AG09319 (cell line): ENCODE results near the gene BPIFB3.
"Not testable (repeated sequence)": the region's sequence is repeated elsewhere in the genome, so short reads cannot be mapped to it uniquely, and the experiment has no call there.

Experiments used
- DNase-seq: peaks from one replicate; pipeline ENCODE4 v3.0.0-alpha.2; 2010; ENCODE audit warnings: low read depth; ENCODE audit errors: extremely low read depth
- CTCF ChIP-seq: IDR thresholded peaks from 2 replicates; pipeline ENCODE4 v1.5.1; 2011; ENCODE audit warnings: low read depth, mild to moderate bottlenecking, inconsistent platforms, low read length, moderate library complexity

The BPIFB3 gene

GRCh38 chr20:33034901-33035492 lies 18.7 kb upstream of the BPIFB3 start:
- TF ChIP-seq CTCF = no peak
- no peak for DNase-seq

GRCh38 chr20:33037456-33037855 lies 16.2 kb upstream of the BPIFB3 start:
- TF ChIP-seq CTCF = no peak
- no peak for DNase-seq

DNA sequence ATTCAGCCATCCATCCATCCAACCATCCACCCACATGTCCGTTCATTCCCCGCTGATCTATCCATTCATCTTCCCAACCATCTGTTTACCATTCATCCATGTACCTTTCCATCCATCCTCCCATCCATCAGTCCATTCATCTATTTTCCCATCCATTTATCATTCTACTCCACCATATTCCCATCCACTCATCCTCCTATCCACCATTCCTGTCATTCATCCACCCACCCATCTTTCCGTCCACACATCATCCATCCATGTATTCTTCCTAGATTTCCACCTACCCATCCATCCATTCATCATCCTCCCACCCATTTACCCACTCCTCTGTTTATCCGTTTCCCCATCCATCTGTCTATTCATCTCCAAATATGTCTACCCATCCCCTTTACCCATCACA lies 15.5 kb upstream of the BPIFB3 start:
- no peak for DNase-seq

GRCh38 chr20:33042430-33042829 lies 11.3 kb upstream of the BPIFB3 start:
- no peak for DNase-seq
- TF ChIP-seq CTCF = no peak

More for the DNA sequence above, 15.5 kb upstream of the BPIFB3 start:
- TF ChIP-seq CTCF = no peak

GRCh38 chr20:33042983-33043730 lies 10.5 kb upstream of the BPIFB3 start:
- DNase-seq = no peak
- TF ChIP-seq CTCF = no peak

GRCh38 chr20:33043731-33044181 lies 9.9 kb upstream of the BPIFB3 start:
- DNase-seq = no peak
- TF ChIP-seq CTCF = no peak

DNA sequence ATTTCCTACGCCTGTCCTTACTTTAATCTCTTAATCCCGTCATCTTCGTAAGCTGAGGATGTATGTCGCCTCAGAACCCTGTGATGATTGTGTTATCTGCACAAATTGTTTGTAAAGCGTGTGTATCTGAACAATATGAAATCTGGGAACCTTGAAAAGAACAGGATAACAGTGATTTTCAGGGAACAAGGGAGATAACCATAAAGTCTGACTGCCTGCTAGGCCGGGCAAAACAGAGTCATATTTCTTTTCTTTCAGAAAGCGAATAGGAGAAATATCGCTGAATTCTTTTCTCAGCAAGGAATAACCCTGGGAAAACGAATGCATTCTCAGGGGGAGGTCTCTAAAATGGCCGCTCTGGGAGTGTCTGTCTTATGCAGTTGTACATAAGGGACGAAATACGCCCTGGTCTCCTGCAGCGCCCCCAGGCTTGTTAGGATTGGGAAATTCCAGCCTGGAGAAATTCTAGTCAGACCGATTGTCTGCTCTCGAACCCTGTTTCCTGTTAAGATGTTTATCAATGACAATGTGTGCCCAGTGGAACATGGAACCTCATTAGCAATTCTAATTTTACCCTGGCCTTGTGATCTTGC lies 8.5 kb upstream of the BPIFB3 start:
- DNase-seq = not testable (repeated sequence)
